Adrenal gland (tissue), 12 donors: ENCODE measurements around the gene ZNF124. TPM values are rescaled to one million over a fixed set of nuclear protein-coding genes. Genes with fewer than 3 reads are reported as not detected.

Experiments
- DNase-seq, 7 donors: peaks; one replicate each; pipeline ENCODE4 v3.0.0-alpha.2; 2019 to 2020
- H3K27ac ChIP-seq, 5 donors: fragments of 200-600 bp; sonication (generic) in 4 of 5; 1 replicate in 3 of 5; 2 replicates in 2 of 5; pipeline versions ENCODE4 v1.5.1 to v1.8.0; 2016 to 2020; ENCODE audit warnings: mild to moderate bottlenecking in 1 of 5
- H3K27me3 ChIP-seq: fragments of 200-600 bp; 2 replicates; pipeline ENCODE4 v1.8.0; 2021
- H3K36me3 ChIP-seq, 2 donors: fragments of 200-600 bp; replicated peaks in 1 of 2; 1 replicate in 1 of 2; 2 replicates in 1 of 2; pipeline versions ENCODE4 v1.5.1 to v1.8.0; 2018 to 2022
- H3K4me1 ChIP-seq, 2 donors: fragments of 200-600 bp; replicated peaks in 1 of 2; 1 replicate in 1 of 2; 2 replicates in 1 of 2; pipeline versions ENCODE4 v1.5.1 to v1.8.0; 2018 to 2021
- H3K4me3 ChIP-seq, 4 donors: fragments of 200-600 bp; sonication (generic) in 3 of 4; one replicate each; pipeline ENCODE4 v1.5.1; 2016 to 2018
- H3K9me3 ChIP-seq, 3 donors: fragments of 200-600 bp; sonication (generic) in 1 of 3; replicated peaks in 1 of 3; 1 replicate in 2 of 3; 2 replicates in 1 of 3; pipeline versions ENCODE4 v1.5.1 to v1.8.0; 2016 to 2021
- CTCF ChIP-seq, 6 experiments: fragments of 450-650 bp in 4 of 6; fragments of 200-600 bp in 2 of 6; sonication (generic) in 1 of 6; IDR thresholded peaks; 1 replicate in 5 of 6; 2 replicates in 1 of 6; pipeline versions ENCODE4 v1.5.1 to v1.8.0; 2016 to 2021; ENCODE audit warnings: antibody characterized with exemption in 6 of 6, mild to moderate bottlenecking in 2 of 6, moderate library complexity in 1 of 6
- POLR2A ChIP-seq, 2 donors: fragments of 450-650 bp; IDR thresholded peaks; one replicate each; pipeline ENCODE4 v1.6.1; 2017; ENCODE audit warnings: antibody characterized with exemption in 2 of 2, mild to moderate bottlenecking in 2 of 2, moderate library complexity in 1 of 2
- WGBS, 4 donors: extraction: QIAGEN DNeasy Blood & Tissue Kit in 2 of 4; methylation state at CpG; one replicate each; pipeline versions ENCODE4 v1.1.5 to v1.1.7; 2013 to 2017; 5-methylcytosine and 5-hydroxymethylcytosine counted together
- intact Hi-C, 2 donors: fragments of 100-400 bp; cut with DNase I; formaldehyde crosslinking; loops; one replicate each; pipeline versions ENCODE4 v1.14.1 to v1.15.0; 2022 to 2023
- polyA plus RNA-seq, 3 donors: library from polyadenylated mRNA; stranded (reverse); fragments of 200-250 nt in 2 of 3; fragments of 350-450 nt in 1 of 3; fragmentation: Illumina TruSeq in 1 of 3; extraction: RNeasy Lipid Tissue Mini Kit (QIAGEN cat#74804) in 1 of 3; gene quantifications; one replicate each; pipeline ENCODE4 v1.2.3, GENCODE V29; 2013 to 2014
- total RNA-seq, 9 donors: library from RNA; depleted of rRNA in 4 of 9; stranded (reverse); fragments of >200 nt in 4 of 9; fragments of 120-200 nt in 1 of 9; fragmentation: NEBNext Ultra II Directional in 1 of 9; extraction: Animal tissue kit (Norgen Biotek cat#: 25700) in 1 of 9; gene quantifications; one replicate each; pipeline versions ENCODE4 v1.1.0 to v1.2.4, GENCODE V29; 2013 to 2023
- donor health status: healthy with polysubstance abuse.
- donor health status: Bipolar disorder and iron deficiency.
- donor health status: DM: yes; HTN: yes; CAD: no.
- donor health status: DM: no; HTN: no; CAD: no.
- donor health status: DM: no; HTN: no; CAD: no.
- donor health status: DM: yes; HTN: yes; CAD: no.

The ZNF124 gene
- total and polyA plus RNA-seq, 12 donors = 0.97 to 24.8 (median 12.5) TPM

GRCh38 chr1:247212627-247213617 is 41.1 kb upstream of the ZNF124 start:
- TF ChIP-seq CTCF (IDR thresholded peaks at IDR 0.05) = no peak
- no peak for TF ChIP-seq POLR2A (IDR thresholded peaks at IDR 0.05)
- H3K4me3 ChIP-seq = no peak overlapping the region
- no peaks in the 10 kb centered on the region for H3K9me3 ChIP-seq
- intact Hi-C loops = no loop called here
- H3K27me3 ChIP-seq = no peaks in the 10 kb centered on the region
- no peak for DNase-seq
- H3K4me1 ChIP-seq = peaks cover 0 to 20% of the 10 kb centered on the region in 2 donors
- 4 to 37% (median 24%) methylated on average over 1 of the region's 1 CpG for WGBS, 4 donors
- no peaks in the 10 kb centered on the region for H3K36me3 ChIP-seq
- H3K27ac ChIP-seq = no peak overlapping the region

- Histone ChIP-seq H3K4me3 (no peak overlapping the region), H3K27me3 (no peaks in the 10 kb centered on the region), H3K9me3 (no peaks in the 10 kb centered on the region), H3K36me3 (no peaks in the 10 kb centered on the region), H3K27ac (no peak overlapping the region), H3K4me1 (peaks cover 0 to 22% of the 10 kb centered on the region in 2 donors)
- TF ChIP-seq POLR2A (IDR thresholded peaks at IDR 0.05) = no peak
- no peak for TF ChIP-seq CTCF (IDR thresholded peaks at IDR 0.05)
- 65 to 85% (median 71%) methylated on average over 5 of the region's 5 CpGs for WGBS, 4 donors
- DNase-seq = no peak
- intact Hi-C loops = no loop called here
Measured at GRCh38 chr1:247212012-247212411, 40.2 kb upstream of the ZNF124 start.

- 42 to 76% (median 61%) methylated on average over 6 to 7 of the region's 7 CpGs for WGBS, 4 donors
- intact Hi-C loops = no loop called here
- peaks cover 0 to 22% of the 10 kb centered on the region in 2 donors for H3K4me1 ChIP-seq
- TF ChIP-seq POLR2A (IDR thresholded peaks at IDR 0.05) = no peak
- no peak for TF ChIP-seq CTCF (IDR thresholded peaks at IDR 0.05)
- no peak for DNase-seq
- no peaks in the 10 kb centered on the region for H3K27me3 ChIP-seq
- no peaks in the 10 kb centered on the region for H3K36me3 ChIP-seq
- no peak overlapping the region for H3K4me3 ChIP-seq
- no peaks in the 10 kb centered on the region for H3K9me3 ChIP-seq
- H3K27ac ChIP-seq = peak overlapping the region in 1 of 5 donors; percentile 86
Measured at GRCh38 chr1:247211339-247211738, 39.5 kb upstream of the ZNF124 start.

- no peaks in the 10 kb centered on the region for H3K36me3 ChIP-seq
- peaks cover 0 to 22% of the 10 kb centered on the region in 2 donors for H3K4me1 ChIP-seq
- H3K4me3 ChIP-seq = peak overlapping the region; percentile 32 to 92 (median 70)
- intact Hi-C loops = no loop called here
- peak; percentile 96 to 99 (median 98) for DNase-seq
- H3K9me3 ChIP-seq = no peaks in the 10 kb centered on the region
- peak overlapping the region in 4 of 5 donors; percentile 79 to 91 (median 82) for H3K27ac ChIP-seq
- WGBS, 4 donors = 0 to 2% (median 0%) methylated on average over 10 to 49 of the region's 49 CpGs
- TF ChIP-seq CTCF (IDR thresholded peaks at IDR 0.05) (no peak), POLR2A (IDR thresholded peaks at IDR 0.05) (peak; percentile 77 to 80)
- H3K27me3 ChIP-seq = no peaks in the 10 kb centered on the region
Measured at GRCh38 chr1:247210376-247211117, 38.7 kb upstream of the ZNF124 start.
